SU-DHL-6 (cell line): Measurements from ENCODE around the gene EFL1.

Experiments
- H2AFZ ChIP-seq: fragments of 200-600 bp; sonication (generic); 2 replicates; pipeline ENCODE4 v1.6.1; 2014; ENCODE audit warnings: low read depth, mild to moderate bottlenecking, moderate library complexity, mixed read lengths, antibody characterized with exemption, low read length; ENCODE audit not compliant: severe bottlenecking
- H3F3A ChIP-seq: fragments of 200-600 bp; shearing (Covaris generic); 2 replicates; pipeline ENCODE4 v1.6.0; 2016; ENCODE audit warnings: antibody characterized with exemption, mild to moderate bottlenecking; ENCODE audit not compliant: insufficient read depth
- H3K27ac ChIP-seq: fragments of 200-600 bp; sonication (generic); 2 replicates; pipeline ENCODE4 v1.5.1; 2016; ENCODE audit warnings: low read depth, mild to moderate bottlenecking, low read length, moderate library complexity, mixed read lengths
- H3K27me3 ChIP-seq: fragments of 200-600 bp; sonication (generic), shearing (Covaris generic); 2 replicates; pipeline ENCODE4 v1.6.0; 2014; ENCODE audit warnings: mild to moderate bottlenecking, low read length
- H3K36me3 ChIP-seq: fragments of 200-600 bp; sonication (generic); 2 replicates; pipeline ENCODE4 v1.6.1; 2014; ENCODE audit warnings: mild to moderate bottlenecking, low read length, mixed read lengths
- H3K4me2 ChIP-seq: fragments of 300-600, 200-600 bp; shearing (Covaris generic), sonication (generic); 2 replicates; pipeline ENCODE4 v1.6.0; 2014; ENCODE audit warnings: low read length, low read depth, mild to moderate bottlenecking; ENCODE audit not compliant: poor library complexity, severe bottlenecking
- H3K4me3 ChIP-seq: fragments of 200-600 bp; sonication (generic); 2 replicates; pipeline ENCODE4 v1.5.1; 2014; ENCODE audit warnings: antibody characterized with exemption, low read length, mild to moderate bottlenecking, mixed read lengths; ENCODE audit not compliant: insufficient read depth, poor library complexity, severe bottlenecking
- H3K79me2 ChIP-seq: fragments of 200-600 bp; sonication (generic); 2 replicates; pipeline ENCODE4 v1.6.1; 2014; ENCODE audit warnings: mild to moderate bottlenecking, low read length, moderate library complexity; ENCODE audit not compliant: insufficient read depth
- H3K9ac ChIP-seq: fragments of 200-600 bp; sonication (generic); 2 replicates; pipeline ENCODE4 v1.7.0; 2014; ENCODE audit warnings: mild to moderate bottlenecking, low read length
- H3K9me2 ChIP-seq: fragments of 200-600 bp; sonication (generic); replicated peaks from 2 replicates; pipeline ENCODE4 v1.6.1; 2014; ENCODE audit warnings: low read length; ENCODE audit not compliant: insufficient read depth
- H3K9me3 ChIP-seq: fragments of 200-600 bp; sonication (generic); 2 replicates; pipeline ENCODE4 v1.6.1; 2014; ENCODE audit warnings: low read length, mixed read lengths; ENCODE audit not compliant: insufficient read depth
- H4K20me1 ChIP-seq: fragments of 200-600 bp; sonication (generic); 2 replicates; pipeline ENCODE4 v1.6.1; 2014; ENCODE audit warnings: low read depth, mild to moderate bottlenecking, antibody characterized with exemption, low read length, moderate library complexity, mixed read lengths
- CTCF ChIP-seq: fragments of 200-600 bp; sonication (generic); IDR thresholded peaks from one replicate; pipeline ENCODE4 v1.5.1; 2017; ENCODE audit warnings: antibody characterized with exemption, mild to moderate bottlenecking, low read length, moderate library complexity; ENCODE audit not compliant: insufficient read depth, poor library complexity, severe bottlenecking
- EZH2phosphoT487 ChIP-seq: fragments of 200-600 bp; sonication (generic), shearing (Covaris generic); conservative IDR thresholded peaks from 2 replicates; pipeline ENCODE4 v1.6.1; 2018; ENCODE audit warnings: mild to moderate bottlenecking, antibody characterized with exemption, low read length, moderate library complexity, mixed read lengths

Gene EFL1

DNA sequence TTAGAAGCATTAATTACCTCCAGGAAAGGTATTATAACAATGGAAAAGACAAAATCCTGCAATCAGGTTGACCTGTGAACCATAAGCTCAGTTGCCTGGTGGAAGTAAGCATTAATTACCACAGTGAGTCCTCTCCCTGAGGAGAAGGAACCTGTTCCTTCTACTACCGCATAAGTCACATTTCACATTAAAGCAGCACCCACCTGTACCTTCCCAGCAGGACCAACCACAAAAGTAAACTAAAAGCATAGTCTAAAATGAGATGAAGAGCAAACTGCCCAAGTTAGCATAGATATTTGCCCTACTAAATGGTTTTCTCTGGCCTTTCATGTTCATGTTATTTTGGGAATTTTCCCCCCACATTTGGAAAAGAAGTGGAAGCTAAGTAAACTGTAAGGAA lies 78.2 kb downstream of the EFL1 start:
- H3K27me3 ChIP-seq = no peaks in the 10 kb centered on the region
- no peak overlapping the region for H3K27ac ChIP-seq
- no peaks in the 10 kb centered on the region for H3K9me3 ChIP-seq
- H3K79me2 ChIP-seq = no peaks in the 10 kb centered on the region
- no peaks in the 10 kb centered on the region for H3K9me2 ChIP-seq
- H3K4me3 ChIP-seq = no peak overlapping the region
- TF ChIP-seq EZH2phosphoT487 = no peak
- no peak for TF ChIP-seq CTCF
- H3K36me3 ChIP-seq = no peaks in the 10 kb centered on the region
- no peaks in the 10 kb centered on the region for H4K20me1 ChIP-seq
- no peak overlapping the region for H3K9ac ChIP-seq
- 0 out of 2 replicates have a peak, but pooled peaks cover 3% of the 10 kb centered on the region for H3F3A ChIP-seq
- H2AFZ ChIP-seq = no peak overlapping the region
- no peak overlapping the region for H3K4me2 ChIP-seq

GRCh38 chr15:82183121-82184031 lies 79.2 kb downstream of the EFL1 start:
- Histone ChIP-seq H3K79me2 (no peaks in the 10 kb centered on the region), H4K20me1 (no peaks in the 10 kb centered on the region), H3K36me3 (no peaks in the 10 kb centered on the region), H2AFZ (no peak overlapping the region), H3K9me3 (no peaks in the 10 kb centered on the region), H3K9ac (no peak overlapping the region), H3K4me2 (no peak overlapping the region), H3K27me3 (no peaks in the 10 kb centered on the region), H3F3A (0 out of 2 replicates have a peak, but pooled peaks cover 3% of the 10 kb centered on the region), H3K4me3 (no peak overlapping the region), H3K9me2 (no peaks in the 10 kb centered on the region), H3K27ac (no peak overlapping the region)
- TF ChIP-seq EZH2phosphoT487 = no peak
- TF ChIP-seq CTCF = no peak

DNA sequence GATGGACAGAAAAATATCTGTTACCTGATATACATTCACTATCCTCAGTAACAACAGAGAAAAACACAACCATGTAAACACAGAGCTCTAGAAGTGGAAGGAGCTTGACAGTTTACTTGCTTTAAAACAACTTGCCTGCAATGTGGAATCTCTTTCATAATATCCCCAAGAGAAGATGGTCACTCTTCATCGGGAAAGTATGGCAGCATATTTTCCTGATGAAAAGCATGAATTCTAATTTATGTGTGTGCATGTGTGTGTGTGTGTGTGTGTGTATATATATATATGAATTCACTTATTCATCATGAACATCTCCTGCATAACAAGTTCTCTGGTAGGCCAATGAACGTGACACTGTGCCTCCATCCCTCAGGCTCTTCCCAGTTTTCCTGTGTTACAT lies 81.2 kb downstream of the EFL1 start:
- Histone ChIP-seq H3K27ac (no peak overlapping the region), H4K20me1 (no peaks in the 10 kb centered on the region), H3K4me3 (no peak overlapping the region), H3K79me2 (no peaks in the 10 kb centered on the region), H3K9me3 (no peaks in the 10 kb centered on the region), H3K9me2 (no peaks in the 10 kb centered on the region), H3F3A (no peaks in the 10 kb centered on the region), H3K36me3 (no peaks in the 10 kb centered on the region), H3K4me2 (no peak overlapping the region), H2AFZ (no peak overlapping the region), H3K9ac (no peak overlapping the region), H3K27me3 (no peaks in the 10 kb centered on the region)
- TF ChIP-seq EZH2phosphoT487 = no peak
- TF ChIP-seq CTCF = no peak
